Uterus (tissue), 4 donors: ENCODE results near the gene PDE6A. TPM values are rescaled to one million over a fixed set of nuclear protein-coding genes. Genes with fewer than 3 reads are reported as not detected.

Experiments used
- DNase-seq, 2 donors: peaks; one replicate each; pipeline ENCODE4 v3.0.0-alpha.2; 2019 to 2020
- H3K27ac ChIP-seq, 2 donors: fragments of 200-600 bp; sonication (generic); 1 replicate in 1 of 2; 2 replicates in 1 of 2; pipeline ENCODE4 v1.5.1; 2016 to 2018
- H3K27me3 ChIP-seq, 2 donors: fragments of 200-600 bp; sonication (generic); one replicate each; pipeline ENCODE4 v1.5.1; 2018 to 2019; ENCODE audit warnings: control low read depth in 1 of 2
- H3K36me3 ChIP-seq, 2 donors: fragments of 200-600 bp; sonication (generic); one replicate each; pipeline ENCODE4 v1.5.1; 2019; ENCODE audit warnings: control low read depth in 1 of 2
- H3K4me1 ChIP-seq, 2 donors: fragments of 200-600 bp; sonication (generic); one replicate each; pipeline ENCODE4 v1.5.1; 2018 to 2019; ENCODE audit warnings: control low read depth in 1 of 2
- H3K4me3 ChIP-seq, 2 donors: fragments of 200-600 bp; sonication (generic); 1 replicate in 1 of 2; 2 replicates in 1 of 2; pipeline ENCODE4 v1.5.1; 2018 to 2019; ENCODE audit warnings: mild to moderate bottlenecking in 1 of 2
- H3K9me3 ChIP-seq, 2 donors: fragments of 200-600 bp; sonication (generic); one replicate each; pipeline ENCODE4 v1.5.1; 2019; ENCODE audit warnings: control low read depth in 1 of 2
- POLR2A ChIP-seq, 2 donors: fragments of 450-650 bp; IDR thresholded peaks; one replicate each; pipeline ENCODE4 v1.6.1; 2016; ENCODE audit warnings: antibody characterized with exemption in 2 of 2, mild to moderate bottlenecking in 1 of 2, moderate library complexity in 1 of 2
- intact Hi-C: fragments of 100-400 bp; cut with DNase I; formaldehyde crosslinking; loops from one replicate; pipeline ENCODE4 v1.15.1; 2023; ENCODE audit warnings: low total_unique reads
- total RNA-seq, 4 donors: library from RNA; depleted of rRNA in 3 of 4; stranded (reverse); fragments of >200 nt in 3 of 4; gene quantifications; one replicate each; pipeline versions ENCODE4 v1.1.0 to v1.2.4, GENCODE V29; 2014 to 2023
- TF ChIP-seq, protein P1 (sequence below), 4 experiments: fragments of 200-600 bp in 2 of 4; fragments of 450-650 bp in 2 of 4; sonication (generic) in 2 of 4; IDR thresholded peaks; one replicate each; pipeline ENCODE4 v1.5.1; 2016 to 2019; ENCODE audit warnings: antibody characterized with exemption in 4 of 4, mild to moderate bottlenecking in 2 of 4, moderate library complexity in 1 of 4
- donor health status: DM: yes; HTN: yes; CAD: no.

PDE6A gene
- total RNA-seq, 4 donors from 2014 or later: 0.07 TPM; not detected in 3

DNA sequence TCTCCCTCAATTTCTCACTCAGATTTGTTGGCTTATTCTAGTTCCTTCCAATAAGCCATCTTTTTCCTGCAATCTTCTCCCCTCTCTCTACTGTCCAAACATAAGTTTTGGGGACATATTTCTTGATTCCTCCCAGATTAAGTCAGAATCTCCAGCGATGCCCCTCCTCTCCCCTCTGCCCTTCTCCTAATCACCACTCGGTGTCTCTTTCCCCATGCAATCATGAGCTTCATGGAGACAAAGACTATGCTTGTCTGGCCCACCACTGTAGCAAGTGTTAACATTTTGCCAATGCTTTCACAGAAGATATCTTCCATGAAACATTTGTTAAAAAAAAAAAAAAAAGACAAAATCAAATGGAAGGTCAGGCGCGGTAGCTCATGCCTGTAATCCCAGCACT is 42.4 kb downstream of the PDE6A start:
- no peak for DNase-seq
- H3K27me3 ChIP-seq: no peaks in the 10 kb centered on the region

DNA sequence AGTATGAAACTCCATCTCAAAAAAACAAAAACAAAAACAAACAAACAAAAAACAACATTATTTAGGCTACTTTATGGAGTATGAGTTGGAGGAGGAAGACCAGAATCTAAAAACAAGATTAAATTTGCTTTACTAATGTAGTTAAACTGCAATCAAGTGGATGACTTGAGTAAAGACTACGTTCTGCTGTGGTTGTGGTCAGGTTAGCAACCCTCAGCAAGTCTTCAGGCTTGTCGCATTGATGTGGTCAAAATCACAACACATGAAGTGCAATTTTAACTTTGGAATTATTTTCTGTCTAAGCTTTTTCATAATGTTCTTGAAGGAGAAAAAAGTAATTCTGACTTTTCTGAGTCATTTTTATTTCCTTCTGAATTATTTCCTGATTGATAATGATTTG is 43.1 kb downstream of the PDE6A start:
- intact Hi-C loops: no loop called here
- no peak for TF ChIP-seq POLR2A (IDR thresholded peaks at IDR 0.05)
- TF ChIP-seq, protein P1, sequence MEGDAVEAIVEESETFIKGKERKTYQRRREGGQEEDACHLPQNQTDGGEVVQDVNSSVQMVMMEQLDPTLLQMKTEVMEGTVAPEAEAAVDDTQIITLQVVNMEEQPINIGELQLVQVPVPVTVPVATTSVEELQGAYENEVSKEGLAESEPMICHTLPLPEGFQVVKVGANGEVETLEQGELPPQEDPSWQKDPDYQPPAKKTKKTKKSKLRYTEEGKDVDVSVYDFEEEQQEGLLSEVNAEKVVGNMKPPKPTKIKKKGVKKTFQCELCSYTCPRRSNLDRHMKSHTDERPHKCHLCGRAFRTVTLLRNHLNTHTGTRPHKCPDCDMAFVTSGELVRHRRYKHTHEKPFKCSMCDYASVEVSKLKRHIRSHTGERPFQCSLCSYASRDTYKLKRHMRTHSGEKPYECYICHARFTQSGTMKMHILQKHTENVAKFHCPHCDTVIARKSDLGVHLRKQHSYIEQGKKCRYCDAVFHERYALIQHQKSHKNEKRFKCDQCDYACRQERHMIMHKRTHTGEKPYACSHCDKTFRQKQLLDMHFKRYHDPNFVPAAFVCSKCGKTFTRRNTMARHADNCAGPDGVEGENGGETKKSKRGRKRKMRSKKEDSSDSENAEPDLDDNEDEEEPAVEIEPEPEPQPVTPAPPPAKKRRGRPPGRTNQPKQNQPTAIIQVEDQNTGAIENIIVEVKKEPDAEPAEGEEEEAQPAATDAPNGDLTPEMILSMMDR (IDR thresholded peaks at IDR 0.05): no peak
- H3K27me3 ChIP-seq: no peaks in the 10 kb centered on the region
- DNase-seq: no peak
- no peaks in the 10 kb centered on the region for H3K9me3 ChIP-seq
- H3K4me1 ChIP-seq: no peaks in the 10 kb centered on the region
- no peak overlapping the region for H3K4me3 ChIP-seq
- H3K36me3 ChIP-seq: no peaks in the 10 kb centered on the region
- no peak overlapping the region for H3K27ac ChIP-seq

More for the DNA sequence above, 42.4 kb downstream of the PDE6A start:
- TF ChIP-seq, protein P1 (IDR thresholded peaks at IDR 0.05): no peak
- TF ChIP-seq POLR2A (IDR thresholded peaks at IDR 0.05): no peak
- Histone ChIP-seq H3K36me3 (no peaks in the 10 kb centered on the region), H3K9me3 (no peaks in the 10 kb centered on the region), H3K4me1 (no peaks in the 10 kb centered on the region), H3K27ac (no peak overlapping the region), H3K4me3 (no peak overlapping the region)
- intact Hi-C loops: no loop called here

DNA sequence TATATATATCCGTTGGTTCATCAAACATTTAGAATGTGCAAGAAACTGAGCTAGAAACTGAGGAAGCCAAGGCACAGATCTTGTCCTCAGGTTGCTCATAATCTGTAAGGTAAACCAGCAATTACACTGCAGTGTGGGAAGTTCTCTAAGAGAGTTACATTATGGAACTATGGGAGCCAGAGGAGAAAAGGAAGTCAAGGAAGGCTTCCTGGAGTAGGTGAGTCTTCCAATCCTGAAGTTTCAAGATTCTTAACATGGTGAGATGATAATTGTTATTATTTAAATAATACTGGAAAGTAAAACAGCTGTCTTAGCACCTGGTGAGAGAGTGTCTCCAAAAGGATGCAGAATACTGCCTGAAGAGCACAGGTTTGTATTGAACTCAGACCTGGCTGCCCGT is 44.2 kb downstream of the PDE6A start:
- TF ChIP-seq, protein P1 (IDR thresholded peaks at IDR 0.05): no peak
- TF ChIP-seq POLR2A (IDR thresholded peaks at IDR 0.05): no peak
- H3K4me3 ChIP-seq: no peak overlapping the region
- no peak for DNase-seq
- H3K27ac ChIP-seq: no peak overlapping the region
- H3K27me3 ChIP-seq: no peaks in the 10 kb centered on the region
- intact Hi-C loops: no loop called here
- H3K36me3 ChIP-seq: no peaks in the 10 kb centered on the region
- no peaks in the 10 kb centered on the region for H3K4me1 ChIP-seq
- H3K9me3 ChIP-seq: no peaks in the 10 kb centered on the region

DNA sequence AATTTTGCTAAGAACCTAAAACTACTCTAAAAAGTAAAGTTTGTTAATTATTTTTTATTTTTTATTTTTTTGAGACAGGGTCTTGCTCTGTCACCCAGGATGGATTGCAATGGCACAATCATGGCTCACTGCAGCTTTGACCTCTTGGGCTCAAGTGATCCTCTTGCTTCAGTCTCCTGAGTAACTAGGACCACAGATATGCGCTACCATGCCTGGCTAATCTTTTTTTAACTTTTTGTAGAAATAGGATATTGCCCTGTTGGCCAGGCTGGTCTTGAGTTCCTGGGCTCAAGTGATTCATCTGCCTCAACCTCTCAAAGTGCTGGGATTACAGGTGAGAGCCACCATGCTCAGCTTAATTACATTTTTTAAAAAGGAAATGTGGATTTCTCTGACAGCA is 45.8 kb downstream of the PDE6A start:
- TF ChIP-seq, protein P1 (IDR thresholded peaks at IDR 0.05): no peak
- no peak for TF ChIP-seq POLR2A (IDR thresholded peaks at IDR 0.05)
- Histone ChIP-seq H3K4me3 (no peak overlapping the region), H3K27me3 (no peaks in the 10 kb centered on the region), H3K4me1 (no peaks in the 10 kb centered on the region), H3K27ac (no peak overlapping the region), H3K36me3 (no peaks in the 10 kb centered on the region), H3K9me3 (no peaks in the 10 kb centered on the region)
- intact Hi-C loops: no loop called here
- DNase-seq: no peak

DNA sequence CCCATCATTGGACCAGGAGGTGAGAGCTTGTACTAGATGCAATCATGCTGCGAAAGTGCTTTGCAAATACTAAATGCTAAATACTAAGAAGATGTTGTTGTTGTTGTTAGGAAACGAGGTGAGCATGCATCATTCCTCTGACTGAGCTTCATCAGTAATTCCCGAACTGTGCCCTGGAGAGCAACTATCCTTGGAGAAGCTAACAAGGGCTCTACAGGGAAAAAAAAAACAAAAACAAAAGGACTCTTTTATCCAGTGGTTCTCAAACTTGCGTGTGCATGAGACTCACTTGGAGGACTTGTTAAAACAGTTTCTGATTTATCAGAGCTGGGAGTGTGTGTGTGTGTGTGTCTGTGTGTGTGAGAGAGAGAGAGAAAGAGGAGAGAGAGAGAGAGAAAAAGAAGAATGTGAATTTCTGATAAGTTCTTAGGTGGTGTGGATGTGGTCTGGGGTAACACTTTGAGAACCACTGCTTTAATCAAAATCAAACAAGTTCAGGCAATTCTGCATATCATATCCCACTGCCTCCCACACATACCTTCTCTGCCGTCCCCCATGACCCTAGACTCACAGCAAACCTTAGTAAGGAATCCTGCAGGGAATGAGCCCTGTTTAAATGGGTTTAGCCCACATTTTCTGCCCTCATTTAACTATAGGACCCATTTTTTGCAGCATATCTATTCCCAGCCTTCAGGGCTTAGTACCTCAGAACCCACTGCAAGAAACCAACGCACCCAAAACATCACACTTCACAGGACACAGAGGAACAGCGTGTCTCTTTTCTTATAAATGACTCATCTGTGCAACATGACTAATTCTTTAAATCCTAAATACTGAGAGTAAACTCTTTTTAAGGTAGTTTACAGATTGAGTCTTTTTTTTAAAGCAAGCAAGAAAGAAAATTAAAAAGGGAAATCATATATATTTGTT is 48.9 kb downstream of the PDE6A start:
- no peaks in the 10 kb centered on the region for H3K4me1 ChIP-seq
- H3K36me3 ChIP-seq: no peaks in the 10 kb centered on the region
- no peaks in the 10 kb centered on the region for H3K27me3 ChIP-seq
- DNase-seq: no peak
- no peak overlapping the region for H3K27ac ChIP-seq
- H3K9me3 ChIP-seq: no peaks in the 10 kb centered on the region
- no peak overlapping the region for H3K4me3 ChIP-seq
- intact Hi-C loops: no loop called here
- TF ChIP-seq POLR2A (IDR thresholded peaks at IDR 0.05): no peak
- TF ChIP-seq, protein P1 (IDR thresholded peaks at IDR 0.05): no peak
